RCC 7860 (cell line): Measurements from ENCODE around the gene ITGB2.

ENCODE experiments used
- DNase-seq: peaks from one replicate; pipeline ENCODE4 v3.0.0-alpha.2; 2015; ENCODE audit warnings: low spot score
- FAIRE-seq: peaks from 2 replicates; lab custom pipeline; 2012; peaks lifted over from hg19 to GRCh38; lab: Jason Lieb, UNC

ITGB2 gene

DNA sequence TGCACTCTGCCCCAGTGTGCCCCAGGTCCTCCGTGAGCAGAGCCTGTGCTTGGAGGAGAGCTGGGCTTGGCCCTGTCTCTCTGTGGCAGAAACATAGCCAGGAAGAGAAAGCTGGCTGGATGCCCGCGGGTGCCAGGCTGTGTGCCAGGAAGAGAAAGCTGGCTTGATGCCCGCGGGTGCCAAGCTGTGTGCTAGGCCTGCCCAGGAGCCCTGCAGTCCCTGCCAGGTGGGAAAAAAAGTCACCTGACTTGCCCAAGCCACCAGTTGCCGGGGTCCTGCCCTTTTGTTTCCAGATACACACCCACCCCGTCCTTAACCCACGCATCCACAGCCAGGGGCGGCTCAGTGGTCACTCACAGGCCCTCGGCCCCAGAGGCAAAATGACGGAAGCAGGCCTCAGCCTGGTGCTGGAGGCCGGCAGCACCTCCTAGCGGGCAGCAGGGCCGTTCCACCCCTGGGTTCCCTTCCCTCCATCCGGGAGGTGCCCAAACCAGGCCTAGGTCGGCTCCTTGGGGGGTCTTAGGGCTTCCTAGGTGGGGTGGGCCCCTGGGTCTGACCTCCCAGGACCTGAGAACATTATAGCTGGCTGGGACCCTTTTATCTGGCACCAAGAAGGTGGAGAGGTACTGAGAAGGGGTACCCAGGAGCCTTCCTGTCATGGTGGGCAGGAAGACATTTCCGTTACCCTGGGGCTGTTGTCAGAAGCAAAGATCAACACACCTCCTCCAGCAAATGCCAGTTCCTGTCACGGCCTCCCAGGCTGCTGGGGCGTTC lies 9.1 kb downstream of the ITGB2 start:
- FAIRE-seq = no peak

DNA sequence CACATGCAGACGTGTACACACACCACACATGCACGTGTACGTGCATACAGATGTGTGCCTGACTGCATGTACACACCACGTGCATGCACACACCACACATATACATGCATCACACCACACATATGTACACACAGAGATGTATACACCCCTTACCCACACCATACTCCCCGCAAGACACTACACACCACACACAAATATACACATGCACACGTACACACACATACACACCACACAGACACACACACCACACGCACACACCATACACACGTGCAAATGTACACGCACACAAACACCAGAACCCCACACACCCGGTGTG lies 9.7 kb downstream of the ITGB2 start:
- DNase-seq (no peak), FAIRE-seq (no peak)

More for the DNA sequence above, 9.1 kb downstream of the ITGB2 start:
- DNase-seq = peak; percentile 40

DNA sequence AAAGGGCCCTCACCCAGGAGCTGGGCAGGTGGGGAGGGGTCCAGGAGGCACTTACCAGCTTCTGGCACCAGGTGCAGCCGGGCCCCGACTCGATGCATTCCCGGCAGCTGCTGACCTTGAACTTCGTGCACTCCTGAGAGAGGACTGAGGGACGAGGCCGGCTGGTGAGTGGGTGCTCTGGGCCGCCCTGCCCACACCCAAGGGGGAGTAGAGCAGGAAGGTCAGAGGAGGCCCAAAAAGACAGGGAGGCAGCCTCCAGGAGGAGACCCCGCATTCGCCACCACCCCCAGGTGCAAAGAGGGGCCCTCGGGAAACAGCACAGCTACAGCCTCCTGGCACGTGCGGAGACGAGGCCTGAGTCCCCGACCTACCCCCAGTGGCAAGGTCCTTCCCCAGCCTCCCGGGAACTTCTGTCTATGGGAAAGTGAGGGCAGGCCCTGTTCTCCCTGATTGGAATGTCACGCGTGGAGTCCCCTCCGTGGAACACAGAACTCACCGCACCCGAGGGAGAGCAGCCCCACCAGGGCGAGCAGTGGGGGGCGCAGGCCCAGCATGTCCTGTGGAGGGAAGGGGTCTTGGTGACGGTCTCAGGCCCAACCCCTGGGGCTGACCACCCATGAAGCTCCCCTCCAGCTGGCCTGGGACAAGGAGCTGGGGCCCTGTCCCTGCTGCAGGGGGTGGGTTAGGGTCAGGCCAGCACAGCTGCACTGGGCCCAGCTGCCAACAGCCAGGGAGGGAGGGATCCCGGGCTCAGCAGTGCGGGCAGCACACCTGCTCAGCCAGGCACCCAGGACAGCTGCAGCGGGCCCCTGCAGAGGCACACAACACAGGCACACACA lies 10.3 kb downstream of the ITGB2 start:
- FAIRE-seq (no peak), DNase-seq (no peak)

DNA sequence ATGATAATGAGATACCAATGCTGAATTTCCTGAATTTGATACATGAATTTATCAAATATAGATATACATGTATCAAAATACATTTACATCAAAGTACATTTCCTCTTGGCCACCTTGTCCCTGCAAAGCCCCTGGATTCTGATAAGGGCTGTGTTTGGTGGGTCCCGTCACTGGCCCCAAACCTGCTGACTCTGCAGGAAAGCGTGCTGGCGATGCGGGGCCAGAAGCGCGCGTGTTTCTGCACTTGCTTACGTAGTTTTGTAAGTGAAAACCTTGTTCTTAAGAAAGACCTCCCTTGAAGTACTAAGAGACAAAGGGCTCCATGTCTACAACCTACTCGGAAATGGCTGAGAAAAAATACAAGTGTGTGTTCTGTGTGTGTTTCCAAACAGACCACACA lies 11.0 kb downstream of the ITGB2 start:
- no peak for FAIRE-seq
- DNase-seq = no peak

DNA sequence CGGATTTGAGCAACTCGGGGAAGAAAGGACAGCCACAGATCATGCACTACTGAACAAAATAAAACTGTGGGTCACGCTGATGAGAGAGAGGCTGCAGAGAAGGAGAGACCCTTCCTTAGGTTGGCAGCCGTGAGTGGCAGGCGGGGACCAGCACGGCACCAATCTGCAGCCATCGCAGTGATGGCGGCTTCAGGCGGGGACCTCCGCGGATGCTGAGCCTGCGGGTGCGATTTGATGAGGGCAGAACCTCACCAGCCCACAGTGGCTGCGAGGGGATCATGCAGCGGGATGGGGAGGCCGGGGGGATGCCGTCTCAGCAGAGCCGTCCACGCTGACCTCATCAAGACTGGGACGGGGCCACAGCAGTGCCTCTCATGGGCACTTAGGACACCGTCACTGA lies 11.8 kb downstream of the ITGB2 start:
- DNase-seq (no peak), FAIRE-seq (no peak)

GRCh38 chr21:44907966-44908895 lies 12.5 kb downstream of the ITGB2 start:
- no peak for FAIRE-seq

GRCh38 chr21:44907225-44907965 lies 13.3 kb downstream of the ITGB2 start:
- DNase-seq (no peak), FAIRE-seq (no peak)

More at GRCh38 chr21:44907966-44908895, 12.5 kb downstream of the ITGB2 start:
- DNase-seq = no peak

DNA sequence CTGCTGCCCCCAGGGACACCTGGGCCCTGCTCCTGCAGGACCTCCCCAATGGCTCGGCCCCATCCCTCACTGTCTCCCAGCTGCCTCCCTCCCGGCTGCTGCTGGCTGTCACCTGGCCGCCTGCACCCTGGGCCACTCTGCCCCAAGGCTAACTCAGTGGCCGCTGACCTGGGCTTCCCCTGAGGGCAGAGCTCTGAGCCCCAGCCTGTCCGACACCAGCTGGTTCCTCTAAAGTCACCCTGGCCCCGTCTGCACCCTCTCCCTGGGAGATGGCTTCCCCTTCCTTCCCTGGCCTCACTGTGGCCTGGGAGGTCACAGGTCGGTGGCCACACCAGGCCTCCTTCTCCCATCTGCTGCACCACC lies 15.0 kb downstream of the ITGB2 start:
- DNase-seq = no peak
- no peak for FAIRE-seq

DNA sequence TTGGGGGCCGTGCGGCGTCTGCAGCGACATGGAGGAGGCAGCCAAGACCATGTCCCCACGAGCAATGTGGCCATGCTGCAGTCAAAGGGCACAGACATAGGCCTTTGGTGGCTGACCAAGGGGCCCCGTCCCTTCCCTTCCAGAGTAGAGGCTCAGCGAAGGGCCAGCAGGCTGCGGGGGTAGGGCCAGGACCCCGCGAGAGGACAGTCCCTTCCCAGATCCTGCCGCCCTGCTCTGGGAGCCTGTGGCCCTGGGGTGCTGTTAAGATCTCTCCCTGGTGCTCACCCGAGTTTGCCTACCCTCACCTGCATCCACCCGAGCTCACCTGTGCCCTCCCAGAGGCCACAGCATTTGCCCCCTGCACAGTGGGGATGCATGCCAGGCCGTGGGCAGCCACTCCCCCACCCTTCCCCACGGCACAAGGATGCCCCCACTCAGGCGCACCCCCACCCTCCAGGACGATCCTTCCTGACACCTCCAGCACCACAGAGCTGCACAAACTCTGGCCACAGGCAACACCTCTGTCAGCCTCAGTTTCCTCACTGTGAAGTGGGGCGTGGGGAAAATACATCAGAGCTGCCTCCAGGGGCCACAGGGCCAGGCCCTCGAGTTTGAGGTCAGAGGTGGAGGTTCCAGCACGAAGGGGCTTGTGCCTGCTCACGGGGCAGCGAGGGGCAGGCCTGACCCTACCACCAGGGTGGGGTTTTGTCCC lies 15.5 kb downstream of the ITGB2 start:
- FAIRE-seq (no peak), DNase-seq (no peak)

- DNase-seq (no peak), FAIRE-seq (no peak)
Measured at GRCh38 chr21:44904141-44904923, 16.4 kb downstream of the ITGB2 start.

GRCh38 chr21:44903689-44904088 lies 17.0 kb downstream of the ITGB2 start:
- no peak for FAIRE-seq
- no peak for DNase-seq

GRCh38 chr21:44903050-44903685 lies 17.5 kb downstream of the ITGB2 start:
- FAIRE-seq = no peak
- DNase-seq = no peak

DNA sequence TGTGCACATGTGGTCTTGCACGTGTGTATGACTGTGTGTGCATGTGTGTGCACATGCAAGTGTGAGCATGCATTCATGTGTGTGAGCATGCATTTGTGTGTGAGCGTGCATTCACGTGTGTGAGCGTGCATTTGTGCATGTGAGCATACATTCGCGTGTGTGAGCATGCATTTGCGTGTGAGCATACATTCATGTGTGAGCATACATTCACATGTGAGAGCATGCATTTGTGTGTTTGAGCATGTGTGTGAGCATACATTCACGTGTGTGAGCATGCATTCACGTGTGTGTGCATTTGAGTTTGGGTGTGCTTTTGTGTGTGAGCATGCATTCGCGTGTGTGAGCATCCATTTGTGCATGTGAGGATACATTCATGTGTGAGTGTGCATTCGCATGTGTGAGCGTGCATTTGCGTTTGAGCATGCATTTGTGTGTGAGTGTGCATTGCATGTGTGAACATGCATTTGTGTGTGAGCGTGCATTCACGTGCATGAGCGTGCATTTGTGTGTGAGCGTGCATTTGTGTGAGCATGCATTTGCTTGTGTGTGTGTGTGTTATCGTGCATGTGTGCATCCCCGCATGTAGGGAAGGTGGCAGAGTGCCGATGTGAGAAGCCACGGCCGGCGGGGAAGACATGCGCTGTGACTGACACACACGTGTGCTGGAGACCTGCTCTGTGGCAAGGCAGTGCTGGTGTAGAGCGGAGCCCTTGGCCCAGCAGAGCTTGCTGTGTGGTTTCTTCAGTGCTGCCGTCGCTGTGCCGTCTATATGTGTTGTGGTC lies 18.2 kb downstream of the ITGB2 start:
- FAIRE-seq (no peak), DNase-seq (no peak)

GRCh38 chr21:44901391-44902074 lies 19.2 kb downstream of the ITGB2 start:
- no peak for FAIRE-seq
- DNase-seq = no peak

DNA sequence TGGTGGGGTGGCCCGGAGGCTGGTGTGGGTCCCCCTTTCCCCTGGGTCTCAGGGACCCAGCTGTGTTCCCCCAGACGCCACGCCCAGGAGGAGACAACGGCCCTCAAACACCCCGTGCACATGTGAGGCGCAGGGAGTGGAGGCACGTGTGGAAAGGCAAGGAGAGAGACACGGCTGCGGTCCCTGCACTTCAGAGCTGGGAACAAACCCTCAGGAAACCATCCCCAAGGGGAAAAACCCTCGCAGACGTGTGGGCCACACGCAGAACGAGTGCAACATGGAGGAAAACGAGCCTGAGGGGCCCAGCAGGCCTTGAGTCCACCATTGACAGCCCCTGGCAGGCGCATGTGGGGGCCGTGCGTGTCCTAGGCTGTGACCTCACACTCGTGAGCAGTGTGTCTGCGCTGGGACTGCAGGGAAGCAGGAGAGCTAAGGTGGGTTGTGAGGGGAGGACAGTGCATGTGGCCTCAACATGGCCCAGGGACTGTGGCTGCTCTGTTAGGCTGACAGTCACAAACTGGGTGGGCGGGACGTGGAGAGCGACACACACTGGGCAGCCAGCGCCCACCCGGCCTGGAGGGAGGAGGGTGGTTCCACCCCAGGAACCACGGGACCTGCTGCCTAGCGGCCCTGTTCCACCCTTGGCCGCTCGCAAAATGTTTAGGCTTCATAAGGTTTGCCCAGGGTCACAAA lies 20.0 kb downstream of the ITGB2 start:
- no peak for FAIRE-seq
- DNase-seq = no peak

- no peak for FAIRE-seq
Measured at GRCh38 chr21:44899768-44900558, 20.7 kb downstream of the ITGB2 start.

More at GRCh38 chr21:44899768-44900558, 20.7 kb downstream of the ITGB2 start:
- DNase-seq = no peak
